CD14-positive monocyte (primary cell): ENCODE measurements around the gene GLB1L2. TPM values are rescaled to one million over a fixed set of nuclear protein-coding genes. Genes with fewer than 3 reads are reported as not detected.

ENCODE experiments used
- DNase-seq, 3 donors: peaks; one replicate each; pipeline ENCODE4 v3.0.0-alpha.2; 2011 to 2022
- H2AFZ ChIP-seq: 2 replicates; pipeline ENCODE4 v1.6.0; 2012; ENCODE audit warnings: mild to moderate bottlenecking, low read depth, low read length, inconsistent platforms; ENCODE audit not compliant: insufficient read depth, poor library complexity, severe bottlenecking
- H3K27ac ChIP-seq, 2 donors: 1 replicate in 1 of 2; 2 replicates in 1 of 2; pipeline ENCODE4 v1.5.1; 2012 to 2013; ENCODE audit warnings: low read length in 2 of 2, control low read depth in 1 of 2, inconsistent platforms in 1 of 2, low read depth in 1 of 2, mild to moderate bottlenecking in 1 of 2
- H3K27me3 ChIP-seq, 2 donors: one replicate each; pipeline versions ENCODE4 v1.6.0 to v1.6.1; 2011 to 2013; ENCODE audit warnings: low read length in 2 of 2; ENCODE audit not compliant: control insufficient read depth in 2 of 2, insufficient read depth in 2 of 2
- H3K36me3 ChIP-seq, 2 donors: replicated peaks in 1 of 2; 1 replicate in 1 of 2; 2 replicates in 1 of 2; pipeline versions ENCODE4 v1.5.1 to v1.6.1; 2012 to 2013; ENCODE audit warnings: low read length in 2 of 2, control low read depth in 1 of 2, inconsistent platforms in 1 of 2, mild to moderate bottlenecking in 1 of 2; ENCODE audit not compliant: insufficient read depth in 2 of 2, control insufficient read depth in 1 of 2
- H3K4me1 ChIP-seq, 2 donors: 1 replicate in 1 of 2; 2 replicates in 1 of 2; pipeline versions ENCODE4 v1.5.1 to v1.6.1; 2012 to 2013; ENCODE audit warnings: low read length in 2 of 2, control low read depth in 1 of 2, inconsistent platforms in 1 of 2, mild to moderate bottlenecking in 1 of 2, moderate library complexity in 1 of 2; ENCODE audit not compliant: insufficient read depth in 2 of 2, control insufficient read depth in 1 of 2
- H3K4me2 ChIP-seq: replicated peaks from 2 replicates; pipeline ENCODE3; 2012; ENCODE audit warnings: low read length, moderate library complexity, mild to moderate bottlenecking; ENCODE audit not compliant: poor library complexity, severe bottlenecking; ENCODE audit errors: extremely low read depth
- H3K4me3 ChIP-seq, 3 experiments: fragments of 200-600 bp in 1 of 3; sonication (generic) in 1 of 3; replicated peaks in 1 of 3; 1 replicate in 2 of 3; 2 replicates in 1 of 3; pipeline ENCODE4 v1.5.1; 2011 to 2013; ENCODE audit warnings: low read length in 3 of 3, mild to moderate bottlenecking in 3 of 3, control low read depth in 2 of 3, low read depth in 2 of 3, inconsistent platforms in 1 of 3, moderate library complexity in 1 of 3
- H3K79me2 ChIP-seq: 2 replicates; pipeline ENCODE4 v1.6.0; 2012; ENCODE audit warnings: mild to moderate bottlenecking, control low read depth, inconsistent platforms, low read length, moderate library complexity; ENCODE audit not compliant: insufficient read depth
- H3K9ac ChIP-seq: 2 replicates; pipeline ENCODE4 v1.6.0; 2017; ENCODE audit warnings: low read length, mild to moderate bottlenecking; ENCODE audit not compliant: insufficient read depth, poor library complexity, severe bottlenecking
- H3K9me3 ChIP-seq, 2 donors: replicated peaks in 1 of 2; 1 replicate in 1 of 2; 2 replicates in 1 of 2; pipeline versions ENCODE4 v1.5.1 to v1.6.1; 2012 to 2013; ENCODE audit warnings: low read length in 2 of 2, control low read depth in 1 of 2; ENCODE audit not compliant: control insufficient read depth in 1 of 2, insufficient read depth in 1 of 2
- H4K20me1 ChIP-seq: 2 replicates; pipeline ENCODE4 v1.6.0; 2012; ENCODE audit warnings: mild to moderate bottlenecking, low read length, control low read depth, moderate library complexity; ENCODE audit not compliant: insufficient read depth
- H3K27ac Mint-ChIP-seq, 7 donors: one replicate each; pipeline ENCODE4 v1.8.0; 2020; ENCODE audit warnings: mild to moderate bottlenecking in 7 of 7, mixed read lengths in 7 of 7, moderate library complexity in 6 of 7, inconsistent platforms in 2 of 7
- H3K27me3 Mint-ChIP-seq, 3 donors: one replicate each; pipeline ENCODE4 v1.8.0; 2021 to 2022; ENCODE audit warnings: low read depth in 3 of 3, mild to moderate bottlenecking in 3 of 3, mixed read lengths in 3 of 3, moderate library complexity in 3 of 3, inconsistent platforms in 1 of 3
- H3K36me3 Mint-ChIP-seq, 2 donors: one replicate each; pipeline ENCODE4 v1.8.0; 2020; ENCODE audit warnings: mixed read lengths in 2 of 2, inconsistent platforms in 1 of 2, mild to moderate bottlenecking in 1 of 2
- H3K4me1 Mint-ChIP-seq: one replicate; pipeline ENCODE4 v1.8.0; 2020; ENCODE audit warnings: mild to moderate bottlenecking, mixed read lengths
- H3K4me3 Mint-ChIP-seq, 2 donors: one replicate each; pipeline ENCODE4 v1.8.0; 2020; ENCODE audit warnings: mild to moderate bottlenecking in 2 of 2, mixed read lengths in 2 of 2, moderate library complexity in 1 of 2
- H3K9me3 Mint-ChIP-seq, 7 donors: one replicate each; pipeline ENCODE4 v1.8.0; 2020 to 2022; ENCODE audit warnings: mixed read lengths in 7 of 7, mild to moderate bottlenecking in 6 of 7, moderate library complexity in 6 of 7, inconsistent platforms in 2 of 7
- CTCF ChIP-seq: fragments of 200-600 bp; IDR thresholded peaks from one replicate; pipeline ENCODE4 v1.8.0; 2022; ENCODE audit warnings: antibody characterized with exemption, mild to moderate bottlenecking
- WGBS: methylation state at CpG from one replicate; pipeline ENCODE4 v1.1.5; 2013; ENCODE audit warnings: missing lambda C conversion rate; ENCODE audit not compliant: insufficient coverage; 5-methylcytosine and 5-hydroxymethylcytosine counted together
- intact Hi-C, 2 donors: fragments of 100-400 bp; cut with micrococcal nuclease; formaldehyde crosslinking; loops; one replicate each; pipeline versions ENCODE4 v1.15.0 to v1.15.1; 2023
- polyA plus RNA-seq, 3 donors: library from polyadenylated mRNA; depleted of rRNA in 1 of 3; unstranded in 2 of 3; stranded (reverse) in 1 of 3; fragments of 300-500 nt in 2 of 3; fragments of >200 nt in 1 of 3; fragmentation: Illumina TruSeq in 2 of 3; gene quantifications; 1 replicate in 2 of 3; 2 replicates in 1 of 3; pipeline ENCODE4 v1.2.3, GENCODE V29; 2012 to 2021

GLB1L2 gene
- polyA plus RNA-seq, 3 donors = not detected

- Histone ChIP-seq H4K20me1 (no peaks in the 10 kb centered on the region), H3K4me2 (no peak overlapping the region), H3K27ac (no peak overlapping the region), H3K27me3 (peaks cover 0 to under 1% of the 10 kb centered on the region in 2 donors), H3K79me2 (no peaks in the 10 kb centered on the region), H3K36me3 (no peaks in the 10 kb centered on the region), H3K9ac (no peak overlapping the region), H3K9me3 (no peaks in the 10 kb centered on the region), H2AFZ (no peak overlapping the region), H3K4me1 (no peaks in the 10 kb centered on the region), H3K4me3 (no peak overlapping the region)
- DNase-seq = no peak
- H3K4me3 Mint-ChIP-seq = no peak overlapping the region
- H3K4me1 Mint-ChIP-seq = no peaks in the 10 kb centered on the region
- intact Hi-C loops = no loop called here
- 93% methylated on average over 13 of the region's 15 CpGs for WGBS
- peaks cover 0 to 3% (median 0%) of the 10 kb centered on the region in 7 donors for H3K9me3 Mint-ChIP-seq
- H3K27me3 Mint-ChIP-seq = peaks cover 8 to 28% (median 16%) of the 10 kb centered on the region in 3 donors
- no peak for TF ChIP-seq CTCF
- no peak overlapping the region for H3K27ac Mint-ChIP-seq
- no peaks in the 10 kb centered on the region for H3K36me3 Mint-ChIP-seq
Observed at GRCh38 chr11:134292661-134293060, 39.1 kb upstream of the GLB1L2 start.

- H3K4me3 ChIP-seq = no peak overlapping the region
- Mint-ChIP-seq H3K4me1 (no peaks in the 10 kb centered on the region), H3K36me3 (no peaks in the 10 kb centered on the region), H3K27ac (no peak overlapping the region), H3K4me3 (no peak overlapping the region), H3K9me3 (peaks cover 0 to 3% (median 0%) of the 10 kb centered on the region in 7 donors), H3K27me3 (peaks cover 8 to 27% (median 14%) of the 10 kb centered on the region in 3 donors)
- TF ChIP-seq CTCF = no peak
- no peak overlapping the region for H3K9ac ChIP-seq
- no peaks in the 10 kb centered on the region for H3K4me1 ChIP-seq
- no peaks in the 10 kb centered on the region for H3K9me3 ChIP-seq
- H2AFZ ChIP-seq = no peak overlapping the region
- H4K20me1 ChIP-seq = no peaks in the 10 kb centered on the region
- intact Hi-C loops = no loop called here
- no peaks in the 10 kb centered on the region for H3K27me3 ChIP-seq
- H3K27ac ChIP-seq = no peak overlapping the region
- no peak for DNase-seq
- H3K4me2 ChIP-seq = no peak overlapping the region
- no peaks in the 10 kb centered on the region for H3K36me3 ChIP-seq
- WGBS = 88% methylated on average over 10 of the region's 20 CpGs
- H3K79me2 ChIP-seq = no peaks in the 10 kb centered on the region
Observed at GRCh38 chr11:134293119-134294113, 38.4 kb upstream of the GLB1L2 start.
